Occipital lobe (tissue), 2 donors: ENCODE results near the gene EPB41. TPM values are rescaled to one million over a fixed set of nuclear protein-coding genes. Genes with fewer than 3 reads are reported as not detected.
"Not testable (repeated sequence)": the region's sequence is repeated elsewhere in the genome, so short reads cannot be mapped to it uniquely, and the experiment has no call there.

Experiments
- DNase-seq: peaks from one replicate; lab custom pipeline; 2025; lab: John Stamatoyannopoulos, UW
- total RNA-seq: library from RNA; depleted of rRNA; stranded (reverse); fragments of >200 nt; gene quantifications from one replicate; pipeline ENCODE4 v1.2.3, GENCODE V29; 2014

Gene EPB41
- total RNA-seq, 1 donor from 2014 or later = 36.2 TPM

GRCh38 chr1:29129916-29130315 lies 215.5 kb downstream of the EPB41 start:
- no peak for DNase-seq

GRCh38 chr1:29131056-29131455 lies 216.7 kb downstream of the EPB41 start:
- not testable (repeated sequence) for DNase-seq

GRCh38 chr1:29133861-29134694 lies 219.7 kb downstream of the EPB41 start:
- no peak for DNase-seq

GRCh38 chr1:29134695-29135028 lies 220.3 kb downstream of the EPB41 start:
- DNase-seq = no peak

- DNase-seq = no peak
Observed at GRCh38 chr1:29136391-29136915, 222.1 kb downstream of the EPB41 start.

GRCh38 chr1:29142714-29143113 lies 228.3 kb downstream of the EPB41 start:
- no peak for DNase-seq

- no peak for DNase-seq
Observed at GRCh38 chr1:29144178-29144577, 229.8 kb downstream of the EPB41 start.

GRCh38 chr1:29145739-29146437 lies 231.5 kb downstream of the EPB41 start:
- DNase-seq = no peak

GRCh38 chr1:29148656-29149491 lies 234.5 kb downstream of the EPB41 start:
- no peak for DNase-seq

- not testable (repeated sequence) for DNase-seq
Observed at GRCh38 chr1:29150346-29150745, 236.0 kb downstream of the EPB41 start.

- DNase-seq = no peak
Observed at GRCh38 chr1:29152046-29152805, 237.9 kb downstream of the EPB41 start.

GRCh38 chr1:29156543-29157268 lies 242.3 kb downstream of the EPB41 start:
- no peak for DNase-seq

- DNase-seq = no peak
Observed at GRCh38 chr1:29157269-29157601, 242.9 kb downstream of the EPB41 start.

GRCh38 chr1:29159773-29160172 lies 245.4 kb downstream of the EPB41 start:
- DNase-seq = no peak

GRCh38 chr1:29162025-29162424 lies 247.7 kb downstream of the EPB41 start:
- no peak for DNase-seq

- no peak for DNase-seq
Observed at GRCh38 chr1:29162476-29163138, 248.2 kb downstream of the EPB41 start.

GRCh38 chr1:29164588-29164987 lies 250.2 kb downstream of the EPB41 start:
- DNase-seq = no peak

- DNase-seq = no peak
Observed at GRCh38 chr1:29166291-29166878, 252.0 kb downstream of the EPB41 start.

GRCh38 chr1:29167904-29168303 lies 253.5 kb downstream of the EPB41 start:
- DNase-seq = no peak
